CD4-positive, alpha-beta T cell treated with Interleukin-4 for 4 hours (primary cell): ENCODE measurements around the gene RGS14.
"Not testable (repeated sequence)": the region's sequence is repeated elsewhere in the genome, so short reads cannot be mapped to it uniquely, and the experiment has no call there.

Experiments used
- DNase-seq: peaks from one replicate; pipeline ENCODE4 v3.0.0-alpha.2; 2020

RGS14 gene

DNA sequence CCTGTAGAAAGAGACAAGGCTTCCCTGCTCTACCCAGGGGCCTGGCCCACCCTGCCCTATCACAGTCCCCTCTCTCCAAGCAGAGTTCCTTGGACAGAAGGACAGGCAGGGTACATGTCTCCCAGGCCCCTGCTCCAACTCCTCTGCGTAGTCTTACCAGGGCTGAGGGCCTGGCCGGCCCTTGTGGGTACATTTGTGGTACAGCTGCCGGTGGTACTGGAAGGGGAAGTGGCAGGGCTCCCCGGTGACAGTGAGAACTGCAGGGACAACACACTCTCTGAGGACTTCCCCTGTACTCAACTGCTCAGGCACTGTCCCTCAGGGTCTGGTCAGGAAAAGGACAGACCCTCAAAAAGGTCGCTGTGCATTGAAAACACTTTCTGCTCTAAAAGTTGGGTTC is 48.1 kb downstream of the RGS14 start:
- DNase-seq = no peak

DNA sequence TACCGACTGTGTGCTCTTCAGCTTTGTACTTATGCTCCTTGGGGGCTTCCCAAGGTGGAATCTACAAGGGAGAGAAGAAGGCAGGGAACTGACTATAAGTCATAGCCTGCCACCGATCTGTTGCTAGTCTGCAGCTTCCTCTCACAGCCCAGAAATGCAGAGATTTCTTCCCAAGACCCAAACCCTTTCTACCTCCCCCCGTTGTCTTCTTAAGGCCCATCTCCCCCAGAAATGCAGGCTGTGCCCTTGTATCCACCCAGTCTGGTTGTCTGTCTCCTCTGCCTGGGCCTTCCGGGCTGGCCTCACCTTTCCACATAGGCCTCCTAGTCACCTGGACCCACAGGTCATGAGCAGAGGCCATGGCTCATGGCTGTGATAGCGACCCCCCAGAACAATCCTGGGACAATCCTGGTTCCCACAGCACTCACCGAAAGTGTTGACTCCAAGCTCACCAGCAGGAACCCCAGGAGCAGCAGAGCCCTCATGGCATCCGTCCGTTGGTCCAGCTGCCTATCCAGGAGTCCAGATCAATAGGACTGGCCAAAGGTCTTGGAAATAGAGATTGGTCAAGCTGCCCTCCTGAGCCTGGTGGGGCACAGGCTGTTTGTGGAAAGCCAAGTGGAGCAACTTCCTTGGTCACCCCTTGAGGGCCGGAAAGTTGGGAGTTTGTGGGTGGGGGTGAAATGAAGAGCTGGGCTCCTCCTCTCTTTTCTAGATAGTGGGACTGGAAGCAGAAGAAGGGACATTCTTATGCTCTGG is 51.5 kb downstream of the RGS14 start, which contains the start of gene F12:
Gene F12, minus strand, starts transcription at position 522 of the 759 bp plus-strand sequence. Its CDS starts 37 bp downstream, at position 485.
- no peak for DNase-seq

DNA sequence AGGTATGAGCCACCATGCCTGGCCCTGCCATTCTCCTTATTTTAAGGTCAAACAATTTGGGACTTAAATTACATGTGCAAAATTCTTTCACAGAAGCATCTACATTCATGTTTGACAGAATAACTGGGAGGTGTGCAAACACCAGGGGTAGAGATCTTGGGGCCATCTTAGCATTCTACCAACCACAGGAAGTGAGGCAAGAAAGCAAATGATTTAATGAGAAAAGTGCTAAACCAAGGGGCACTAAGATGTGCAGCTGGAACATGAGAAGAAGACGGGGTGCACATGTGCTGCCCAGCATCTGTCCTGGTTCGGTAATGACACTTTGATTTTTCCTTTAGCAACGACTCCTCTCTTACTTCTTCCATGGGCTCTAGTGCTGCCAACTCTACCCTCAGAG is 52.9 kb downstream of the RGS14 start:
- DNase-seq = no peak

- peak; percentile 67 for DNase-seq
Observed at GRCh38 chr5:177412603-177413233, 55.0 kb downstream of the RGS14 start.

GRCh38 chr5:177414481-177414880 is 56.8 kb downstream of the RGS14 start:
- no peak for DNase-seq

DNA sequence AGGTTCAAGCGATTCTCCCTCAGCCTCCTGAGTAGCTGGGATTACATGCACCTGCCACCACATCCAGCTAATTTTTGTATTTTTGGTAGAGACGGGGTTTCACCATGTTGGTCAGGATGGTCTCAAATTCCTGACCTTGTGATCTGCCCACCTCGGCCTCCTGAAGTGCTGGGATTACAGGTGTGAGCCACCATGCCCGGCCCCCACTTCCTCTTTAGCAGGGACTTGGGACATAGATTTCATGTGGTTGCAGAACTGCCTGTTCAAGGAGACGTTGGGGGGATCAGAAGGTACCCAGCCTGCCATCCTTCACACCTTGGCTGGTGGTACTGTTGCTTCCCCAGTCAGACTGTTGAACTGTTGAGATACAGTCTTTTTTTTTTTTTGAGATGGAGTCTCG is 59.4 kb downstream of the RGS14 start:
- not testable (repeated sequence) for DNase-seq

DNA sequence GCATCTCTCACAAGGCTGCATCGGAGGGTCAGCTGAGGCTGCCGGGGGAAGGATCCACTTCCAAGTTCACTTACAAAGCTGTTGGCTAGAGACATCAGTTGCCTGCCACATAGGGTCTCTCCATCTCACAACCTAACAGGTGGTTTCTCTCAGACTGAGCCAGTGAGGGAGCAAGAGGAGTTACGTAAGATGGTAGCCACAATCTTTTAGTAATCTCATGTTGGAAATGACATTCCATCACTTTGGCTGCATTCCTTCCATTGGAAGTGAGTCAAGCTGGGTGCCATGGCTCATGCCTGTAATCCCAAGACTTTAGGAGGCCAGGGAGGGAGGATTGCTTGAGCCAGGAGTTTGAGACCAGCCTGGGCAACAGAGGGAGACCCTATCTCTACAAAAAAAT is 61.3 kb downstream of the RGS14 start:
- DNase-seq = no peak

DNA sequence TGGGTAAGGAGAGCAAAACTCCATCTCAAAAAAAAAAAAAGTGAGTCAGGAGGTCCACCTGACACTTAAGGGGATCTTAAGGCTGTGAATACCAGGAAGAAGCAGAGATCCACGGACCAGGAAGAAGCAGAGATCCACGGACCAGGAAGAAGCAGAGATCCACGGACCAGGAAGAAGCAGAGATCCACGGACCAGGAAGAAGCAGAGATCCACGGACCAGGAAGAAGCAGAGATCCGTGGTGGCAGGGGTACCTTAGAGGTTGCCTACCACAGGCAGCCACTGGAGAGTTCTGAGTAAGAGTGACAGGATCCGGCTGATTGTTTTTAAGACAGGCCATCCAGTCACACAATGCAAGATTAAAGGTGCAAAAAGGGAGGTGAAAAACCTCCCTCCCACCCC is 62.7 kb downstream of the RGS14 start:
- not testable (repeated sequence) for DNase-seq

- no peak for DNase-seq
Observed at GRCh38 chr5:177421062-177421798, 63.5 kb downstream of the RGS14 start.
